Measurements from ENCODE around the gene CD300LG.
"Not testable (repeated sequence)": the region's sequence is repeated elsewhere in the genome, so short reads cannot be mapped to it uniquely, and the experiment has no call there.

Gene CD300LG

GRCh38 chr17:43880420-43880991 lies 33.5 kb downstream of the CD300LG start:
- peak in 1 of 2 experiments; percentile 19 for DNase-seq

DNA sequence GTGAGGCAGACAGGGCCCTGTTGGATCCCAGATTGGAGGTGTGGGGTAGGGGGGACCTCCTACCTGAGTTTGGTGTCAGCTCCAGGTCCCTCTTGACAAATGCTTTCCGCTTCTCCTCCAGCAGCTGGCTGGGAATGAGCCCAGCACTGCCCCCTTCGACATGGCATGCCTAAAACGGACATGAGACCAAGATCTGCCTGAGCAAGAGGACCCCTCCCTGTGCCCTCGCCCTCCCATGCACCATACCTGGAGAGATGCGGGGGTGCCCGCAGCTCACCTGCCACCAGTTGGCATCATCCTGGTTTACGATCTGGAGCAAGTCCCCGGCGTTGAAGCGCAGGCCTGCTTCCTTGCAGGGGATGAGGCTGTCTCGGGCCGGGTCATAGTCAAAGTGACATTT lies 34.2 kb downstream of the CD300LG start:
- no peak for DNase-seq

DNA sequence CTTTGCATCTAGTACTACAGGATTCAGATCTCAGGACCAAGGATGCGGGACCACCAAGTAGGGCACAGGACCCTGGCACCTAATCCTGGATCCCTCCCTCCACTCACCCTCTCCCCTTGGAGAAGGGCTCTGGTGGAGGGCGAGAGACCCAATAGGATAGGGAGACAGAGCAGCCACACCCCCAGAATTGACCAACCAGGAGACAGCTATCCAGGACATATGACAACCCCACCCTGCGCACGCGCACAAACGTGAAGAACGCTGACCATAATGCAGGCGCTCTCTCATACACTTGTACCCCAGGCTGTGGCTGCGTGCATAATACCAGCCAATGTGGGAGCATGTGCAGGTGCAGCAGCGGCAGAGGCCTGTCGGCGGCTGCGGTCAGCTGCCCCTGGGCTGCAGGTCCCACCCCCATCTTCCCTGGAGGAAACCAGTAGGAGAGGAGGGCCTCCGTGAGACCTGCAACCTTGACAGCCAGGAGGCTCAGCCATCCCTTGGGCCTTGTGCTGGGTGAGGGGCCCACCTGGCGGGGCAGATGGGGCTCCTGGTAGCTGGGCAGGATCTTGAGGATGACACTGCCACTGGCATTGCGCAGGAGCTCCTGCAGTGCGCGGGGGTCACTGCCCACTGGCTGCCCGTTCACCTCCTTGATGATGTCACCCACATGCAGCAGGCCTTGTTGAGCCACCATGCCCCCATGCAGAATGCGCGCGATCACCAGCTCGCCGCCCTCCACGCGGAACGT lies 35.0 kb downstream of the CD300LG start:
- no peak for DNase-seq

- no peak for DNase-seq
Observed at GRCh38 chr17:43882761-43883415, 35.9 kb downstream of the CD300LG start.

GRCh38 chr17:43888548-43888947 lies 41.6 kb downstream of the CD300LG start:
- no peak for DNase-seq

- no peak for DNase-seq
Observed at GRCh38 chr17:43890240-43890639, 43.3 kb downstream of the CD300LG start.

DNA sequence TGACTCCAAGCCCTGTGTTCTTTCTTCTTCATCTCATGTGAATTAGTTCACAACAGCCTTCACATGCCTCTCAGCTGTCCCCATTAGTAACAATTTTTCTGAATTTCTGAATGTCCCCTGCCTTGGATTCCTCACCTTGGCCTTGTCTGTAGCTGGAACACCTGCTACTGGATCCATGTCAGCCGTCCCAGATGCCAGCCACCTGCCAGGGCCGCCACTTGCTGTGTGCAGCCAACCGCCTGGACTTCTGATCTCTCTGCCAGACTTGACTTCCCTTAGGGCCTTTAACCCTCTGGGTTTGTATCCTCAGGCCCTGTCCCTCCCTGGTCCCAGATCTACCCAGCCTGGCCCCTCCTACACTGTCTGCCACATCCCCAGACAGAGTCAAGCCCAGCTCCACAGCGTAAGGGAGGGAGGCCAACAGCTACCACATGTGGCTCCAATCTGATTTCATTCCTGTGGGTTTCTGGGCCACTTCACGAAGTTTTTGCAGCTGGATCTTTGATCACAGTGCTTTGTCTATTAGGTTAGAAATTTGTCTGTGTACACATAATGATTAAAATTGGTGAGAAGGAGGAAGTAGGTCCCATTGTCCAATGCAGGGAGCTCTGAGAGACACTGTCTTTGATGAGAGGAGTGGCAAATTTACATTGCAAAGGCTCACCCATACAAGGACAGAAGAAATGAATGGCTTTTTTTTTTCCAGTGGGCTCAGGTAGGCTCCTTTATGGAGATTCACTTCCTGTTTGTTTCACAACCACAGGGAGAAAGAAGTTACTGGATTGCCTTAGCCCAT lies 45.1 kb downstream of the CD300LG start:
- no peak for DNase-seq

- DNase-seq = no peak
Observed at GRCh38 chr17:43892647-43892952, 45.6 kb downstream of the CD300LG start.

GRCh38 chr17:43894494-43894893 lies 47.5 kb downstream of the CD300LG start:
- DNase-seq = not testable (repeated sequence)

DNA sequence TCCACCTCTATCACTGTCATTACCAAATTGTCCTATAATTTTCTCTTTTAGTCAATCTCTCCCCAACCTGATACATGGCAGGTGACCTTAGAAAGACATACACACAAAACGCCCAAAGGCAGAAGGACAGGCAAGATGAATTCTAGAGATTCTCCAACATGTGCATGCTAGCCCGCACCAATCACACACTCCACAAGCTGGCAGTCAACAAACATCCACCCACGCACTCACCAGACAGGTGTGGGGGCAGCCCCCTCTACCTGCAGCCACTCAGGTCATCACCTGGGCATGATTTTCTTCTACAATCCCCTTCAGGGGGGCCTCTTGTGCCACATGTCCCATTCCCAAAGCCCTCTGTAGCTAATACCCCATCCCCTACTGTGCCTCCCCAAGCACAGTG lies 50.9 kb downstream of the CD300LG start:
- no peak for DNase-seq

DNA sequence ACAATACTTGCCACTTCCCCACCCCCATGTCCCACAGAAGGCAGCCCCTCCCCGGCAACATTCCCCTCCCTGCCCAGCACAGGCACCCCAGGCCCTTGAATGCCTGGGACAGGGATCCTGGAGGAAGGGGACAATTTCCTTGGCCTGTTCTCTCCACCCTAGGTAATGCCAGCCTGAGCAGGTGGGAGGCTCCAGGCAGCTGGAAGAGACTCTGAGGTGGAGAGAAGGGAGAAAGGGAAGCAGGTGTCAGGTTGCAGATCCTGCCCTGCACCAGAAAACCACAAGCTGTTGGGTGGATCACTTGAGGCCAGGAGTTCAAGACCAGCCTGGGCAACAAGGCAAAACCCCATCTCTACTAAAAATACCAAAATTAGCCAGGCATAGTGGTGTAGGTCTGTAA lies 51.5 kb downstream of the CD300LG start:
- DNase-seq = no peak

GRCh38 chr17:43900183-43900857 lies 53.3 kb downstream of the CD300LG start:
- DNase-seq = peak; percentile 33 to 80

DNA sequence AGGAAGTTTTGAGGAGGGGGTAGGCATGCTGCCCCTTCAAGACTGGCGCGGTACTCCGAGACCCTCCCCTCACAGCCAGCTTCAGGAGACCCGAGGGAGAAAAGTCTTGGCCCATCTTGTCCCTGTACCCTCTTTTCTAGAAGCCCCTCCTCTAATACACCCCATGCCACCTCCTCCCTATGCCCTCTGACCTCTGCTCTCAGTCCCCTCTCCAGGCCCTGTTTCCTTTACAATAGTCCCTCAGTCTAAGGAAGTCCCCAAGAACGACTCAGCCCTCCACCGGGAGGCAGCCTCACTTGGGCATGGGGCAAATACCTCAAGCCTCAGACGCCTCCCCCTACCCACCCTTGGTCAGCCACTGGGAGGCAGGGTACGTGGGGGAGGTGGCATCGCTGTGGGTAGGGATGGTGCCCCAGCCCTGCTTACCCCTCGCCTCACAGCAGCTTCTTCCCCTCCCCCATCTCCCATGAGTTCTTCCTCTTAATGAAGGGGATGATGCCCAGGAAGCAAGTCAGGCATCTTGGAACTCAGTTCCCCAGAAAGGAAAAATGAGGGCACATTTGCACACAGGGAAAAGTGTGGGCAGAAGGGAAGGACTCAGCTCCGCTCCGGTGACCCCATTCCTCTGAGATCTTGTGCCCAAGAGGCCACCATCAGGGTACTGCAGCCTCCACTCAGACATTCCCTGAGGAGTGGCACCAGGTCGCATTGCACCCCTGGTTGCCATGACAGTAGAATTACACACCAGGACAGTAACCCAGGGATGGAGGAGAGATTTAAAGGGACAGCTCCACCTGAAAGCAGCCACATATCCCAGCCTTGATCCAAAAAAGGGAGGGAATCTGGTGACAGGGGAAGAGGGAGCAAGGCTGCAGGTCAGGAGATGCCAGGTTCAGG lies 54.1 kb downstream of the CD300LG start:
- DNase-seq = peak in 1 of 2 experiments; percentile 35

DNA sequence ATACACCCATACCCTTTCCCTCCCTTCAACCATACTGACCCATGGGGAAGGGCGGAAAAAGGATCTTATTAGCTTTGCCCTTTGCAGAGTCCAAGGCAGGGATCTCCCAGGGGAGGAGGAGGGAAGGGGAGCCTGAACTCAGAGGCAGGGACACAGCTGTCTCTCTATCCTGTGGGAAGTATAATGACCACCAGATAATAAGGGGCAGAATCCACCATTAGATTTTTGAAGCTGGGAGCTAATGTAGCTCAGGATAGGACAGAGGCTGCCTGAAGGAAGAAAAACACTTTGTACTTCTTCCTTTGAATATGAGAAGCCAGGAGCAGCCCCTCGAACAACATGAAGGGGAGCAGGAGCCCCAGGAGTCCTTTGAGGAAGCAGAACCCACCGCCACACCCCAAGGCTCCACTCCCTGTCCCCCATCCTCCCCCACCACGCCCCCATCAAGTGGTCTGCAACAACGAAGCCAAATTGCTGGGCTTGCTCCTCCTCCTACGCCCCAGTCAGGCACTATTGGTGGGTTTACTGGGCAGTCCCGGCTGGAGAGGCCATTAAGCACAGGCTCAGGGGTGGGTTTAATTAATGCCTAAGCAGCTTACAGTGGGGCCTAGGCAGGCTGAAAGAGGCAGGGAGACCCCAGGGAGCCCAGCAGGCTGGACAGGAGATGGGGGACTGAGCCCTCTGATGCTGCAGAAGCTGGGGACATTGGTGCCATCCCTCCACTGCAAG lies 55.0 kb downstream of the CD300LG start:
- no peak for DNase-seq

- DNase-seq = no peak
Observed at GRCh38 chr17:43905400-43905984, 58.5 kb downstream of the CD300LG start.

DNA sequence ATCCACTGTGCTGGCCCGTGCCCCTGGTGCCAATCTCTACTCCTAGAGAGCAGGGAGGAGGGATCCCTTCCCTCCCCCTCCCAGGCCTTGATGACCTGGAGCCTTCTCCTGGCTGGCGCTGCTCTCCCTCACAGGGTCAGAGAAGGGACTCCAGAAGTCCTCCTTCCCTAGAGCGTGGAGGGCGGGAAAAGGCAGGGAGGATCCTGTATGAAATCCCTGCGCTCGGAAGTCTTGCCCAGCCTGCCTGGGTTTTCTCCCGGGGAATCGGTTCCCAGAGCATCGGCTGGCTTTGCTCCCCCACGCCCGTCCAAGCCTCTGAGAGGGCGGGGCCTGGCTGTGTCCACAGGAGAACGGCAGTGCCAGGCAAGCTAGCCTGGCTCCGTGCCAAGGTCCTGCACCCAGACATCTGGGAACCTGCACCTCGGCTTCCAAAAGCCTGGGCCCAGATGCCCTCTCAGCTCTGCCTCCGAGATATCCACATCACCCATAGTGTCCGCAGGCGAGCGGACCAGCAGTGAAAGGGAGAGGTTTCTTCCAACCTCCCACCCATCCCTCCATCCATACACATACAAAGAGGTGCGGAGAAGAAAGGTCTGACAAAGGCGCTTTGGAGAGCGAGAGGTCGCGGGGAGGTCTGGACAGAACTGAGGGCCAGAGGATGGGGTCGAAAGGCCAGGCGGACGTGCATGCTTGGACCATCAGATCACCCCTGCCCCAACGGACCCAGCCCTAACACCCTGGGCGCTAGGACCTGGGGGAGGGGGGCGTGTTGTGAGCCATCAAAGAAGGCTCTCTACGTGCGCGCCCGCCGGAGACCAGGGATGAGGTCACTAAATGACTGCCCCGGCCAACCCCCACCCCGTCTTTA lies 59.2 kb downstream of the CD300LG start:
- DNase-seq = no peak

- DNase-seq = no peak
Observed at GRCh38 chr17:43906951-43907424, 60.0 kb downstream of the CD300LG start.

DNA sequence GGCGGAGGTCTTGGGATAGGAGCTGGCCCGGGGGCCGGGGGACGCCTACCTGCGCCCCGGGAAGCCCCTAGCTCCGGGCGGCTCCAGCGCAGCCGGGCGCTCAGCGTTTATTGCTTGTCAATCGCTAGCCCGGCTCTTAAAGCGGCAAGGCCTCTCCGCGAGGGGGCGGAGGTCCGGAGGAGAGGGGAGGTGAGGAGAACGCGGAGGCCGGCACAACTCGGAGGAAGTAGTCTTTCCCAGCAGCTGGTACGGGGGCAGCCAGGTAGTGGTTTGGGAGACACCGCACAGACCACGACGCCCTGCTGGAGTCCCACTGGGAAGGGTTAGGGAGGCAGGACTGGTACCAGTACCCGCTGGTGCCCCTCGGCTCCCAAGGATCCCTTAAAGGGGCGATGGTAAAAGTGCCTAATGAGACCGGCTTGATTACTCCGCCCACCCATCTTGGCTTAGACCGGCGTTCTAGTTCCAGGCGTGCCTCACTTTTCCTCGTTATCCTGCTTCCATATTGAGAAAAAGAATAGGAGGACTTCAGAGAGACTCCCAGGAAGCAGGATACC lies 60.5 kb downstream of the CD300LG start, which contains the start of gene MPP2:
Gene MPP2 (minus strand): TSS at position 112 of the 557 bp plus-strand sequence. CDS start 3,076 bp downstream, outside the sequence.
- no peak for DNase-seq
